ENCODE data around the gene UGT1A7.

DNA sequence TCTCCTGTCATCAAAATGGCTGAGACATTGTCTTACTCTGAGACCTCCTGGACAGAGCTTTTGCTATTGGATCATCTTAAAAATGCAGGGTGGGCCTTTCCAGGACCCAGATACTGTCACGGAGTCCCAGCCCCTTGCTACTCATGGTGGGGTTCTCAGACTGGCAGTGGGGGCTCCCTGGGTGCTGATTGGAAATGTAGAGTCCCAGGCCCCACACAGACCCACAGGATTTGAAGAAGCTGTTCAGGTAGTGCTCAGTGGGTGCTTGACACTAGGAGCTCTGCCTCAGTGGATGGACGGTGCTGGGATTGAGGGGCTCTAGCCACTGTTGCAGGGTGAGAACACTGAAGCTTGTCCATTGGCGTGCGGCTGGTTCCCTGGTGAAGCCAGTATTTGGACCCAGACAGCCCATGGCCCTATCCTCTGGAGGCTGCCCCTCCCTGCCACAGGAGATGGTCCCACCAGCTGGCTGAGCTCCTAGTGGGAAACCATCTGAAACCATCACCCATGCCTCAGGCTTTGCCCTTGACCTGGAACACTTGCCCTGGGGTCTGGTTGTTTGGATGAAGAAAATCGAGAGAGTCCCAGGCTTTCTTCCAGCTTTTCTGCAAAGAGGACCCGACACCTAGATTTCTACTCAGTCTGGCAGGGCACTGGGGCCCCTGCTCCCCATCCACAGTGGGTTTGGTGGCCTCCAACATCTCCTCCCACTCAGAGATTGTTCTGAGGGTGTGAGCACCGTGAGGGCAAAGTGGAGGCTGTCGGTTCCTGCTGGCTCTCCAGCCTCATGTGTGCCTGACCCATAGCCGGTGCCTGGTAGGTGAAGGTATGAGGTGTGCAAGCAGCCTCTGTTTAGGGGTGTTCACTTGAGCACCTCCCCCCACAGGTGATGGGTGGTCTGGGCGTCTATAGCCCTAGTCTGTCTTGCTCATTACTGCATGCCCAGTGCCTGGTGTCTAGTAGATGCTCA lies 126.5 kb downstream of the UGT1A7 start:
- TF ChIP-seq, protein P1, sequence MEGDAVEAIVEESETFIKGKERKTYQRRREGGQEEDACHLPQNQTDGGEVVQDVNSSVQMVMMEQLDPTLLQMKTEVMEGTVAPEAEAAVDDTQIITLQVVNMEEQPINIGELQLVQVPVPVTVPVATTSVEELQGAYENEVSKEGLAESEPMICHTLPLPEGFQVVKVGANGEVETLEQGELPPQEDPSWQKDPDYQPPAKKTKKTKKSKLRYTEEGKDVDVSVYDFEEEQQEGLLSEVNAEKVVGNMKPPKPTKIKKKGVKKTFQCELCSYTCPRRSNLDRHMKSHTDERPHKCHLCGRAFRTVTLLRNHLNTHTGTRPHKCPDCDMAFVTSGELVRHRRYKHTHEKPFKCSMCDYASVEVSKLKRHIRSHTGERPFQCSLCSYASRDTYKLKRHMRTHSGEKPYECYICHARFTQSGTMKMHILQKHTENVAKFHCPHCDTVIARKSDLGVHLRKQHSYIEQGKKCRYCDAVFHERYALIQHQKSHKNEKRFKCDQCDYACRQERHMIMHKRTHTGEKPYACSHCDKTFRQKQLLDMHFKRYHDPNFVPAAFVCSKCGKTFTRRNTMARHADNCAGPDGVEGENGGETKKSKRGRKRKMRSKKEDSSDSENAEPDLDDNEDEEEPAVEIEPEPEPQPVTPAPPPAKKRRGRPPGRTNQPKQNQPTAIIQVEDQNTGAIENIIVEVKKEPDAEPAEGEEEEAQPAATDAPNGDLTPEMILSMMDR (IDR thresholded peaks at IDR 0.05), result no peak
- TF ChIP-seq POLR2A (IDR thresholded peaks at IDR 0.05), result no peak

Measured in esophagus squamous epithelium (tissue), 4 donors.